B cell (primary cell): ENCODE data around the gene MME. TPM values are rescaled to one million over a fixed set of nuclear protein-coding genes. Genes with fewer than 3 reads are reported as not detected.

Experiments used
- ATAC-seq: fragments of 200-7000 bp; cut with Tn5 transposase; one replicate; pipeline ENCODE4 v1.10.0; 2021; ENCODE audit warnings: low read depth, mild to moderate bottlenecking, moderate number of reproducible peaks, moderate library complexity
- CTCF ChIA-PET: fragments of 350-600 bp; sonication (Branson Sonifier 250); formaldehyde crosslinking; loops from one replicate; lab custom pipeline; 2021; ENCODE audit warnings: antibody characterized with exemption, inconsistent platforms; lab: Charles Lee
- POLR2A ChIA-PET: fragments of 350-600 bp; sonication (Branson Sonifier 250); formaldehyde crosslinking; loops from one replicate; lab custom pipeline; 2021; ENCODE audit warnings: antibody characterized with exemption; lab: Charles Lee
- DNase-seq: peaks from one replicate; pipeline ENCODE4 v3.0.0; 2013
- H2AFZ ChIP-seq: 2 replicates; pipeline ENCODE4 v1.6.1; 2012; ENCODE audit warnings: mild to moderate bottlenecking, low read depth, low read length; ENCODE audit not compliant: insufficient read depth, poor library complexity, severe bottlenecking
- H3K27ac ChIP-seq, 2 donors: 1 replicate in 1 of 2; 2 replicates in 1 of 2; pipeline ENCODE4 v1.5.1; 2012 to 2013; ENCODE audit warnings: low read length in 2 of 2, mild to moderate bottlenecking in 2 of 2, moderate library complexity in 1 of 2
- H3K27me3 ChIP-seq, 4 experiments: fragments of 200-600 bp in 1 of 4; sonication (generic) in 1 of 4; replicated peaks in 1 of 4; 1 replicate in 2 of 4; 2 replicates in 2 of 4; pipeline versions ENCODE4 v1.6.1 to v1.7.0; 2013 to 2016; ENCODE audit warnings: low read length in 3 of 4, mild to moderate bottlenecking in 2 of 4, mixed read lengths in 1 of 4, moderate library complexity in 1 of 4; ENCODE audit not compliant: insufficient read depth in 4 of 4, control insufficient read depth in 3 of 4; ENCODE audit errors: control extremely low read depth in 1 of 4
- H3K36me3 ChIP-seq, 2 experiments: replicated peaks in 1 of 2; 1 replicate in 1 of 2; 2 replicates in 1 of 2; pipeline versions ENCODE4 v1.6.1 to v1.7.1; 2013; ENCODE audit warnings: low read length in 1 of 2; ENCODE audit not compliant: insufficient read depth in 2 of 2, control insufficient read depth in 1 of 2; ENCODE audit errors: control extremely low read depth in 1 of 2, extremely low read depth in 1 of 2
- H3K4me1 ChIP-seq, 2 donors: fragments of 200-600 bp in 1 of 2; sonication (generic) in 1 of 2; 1 replicate in 1 of 2; 2 replicates in 1 of 2; pipeline versions ENCODE4 v1.5.1 to v1.6.1; 2013 to 2017; ENCODE audit warnings: low read length in 2 of 2; ENCODE audit not compliant: control insufficient read depth in 2 of 2, insufficient read depth in 2 of 2
- H3K4me2 ChIP-seq: replicated peaks from 2 replicates; pipeline ENCODE3; 2012; ENCODE audit warnings: mild to moderate bottlenecking, low read depth, low read length; ENCODE audit not compliant: poor library complexity, severe bottlenecking
- H3K4me3 ChIP-seq, 5 experiments: fragments of 200-600 bp in 1 of 5; sonication (generic) in 1 of 5; 1 replicate in 3 of 5; 2 replicates in 2 of 5; pipeline versions ENCODE4 v1.5.1 to v1.7.0; 2011 to 2016; ENCODE audit warnings: low read length in 4 of 5, mild to moderate bottlenecking in 4 of 5, low read depth in 2 of 5, control low read depth in 1 of 5, moderate library complexity in 1 of 5; ENCODE audit not compliant: insufficient read depth in 1 of 5; ENCODE audit errors: control extremely low read depth in 1 of 5, extremely low read depth in 1 of 5
- H3K79me2 ChIP-seq: fragments of 200-600 bp; sonication (generic); one replicate; pipeline ENCODE4 v1.6.0; 2016; ENCODE audit warnings: low read length; ENCODE audit not compliant: control insufficient read depth, insufficient read depth
- H3K9ac ChIP-seq: fragments of 200-600 bp; sonication (generic); 2 replicates; pipeline ENCODE4 v1.6.1; 2017; ENCODE audit warnings: mild to moderate bottlenecking, low read length, moderate library complexity
- H3K9me3 ChIP-seq, 3 donors: one replicate each; pipeline versions ENCODE4 v1.6.1 to v1.7.1; 2013; ENCODE audit warnings: low read length in 2 of 3; ENCODE audit not compliant: control insufficient read depth in 2 of 3, insufficient read depth in 1 of 3; ENCODE audit errors: control extremely low read depth in 1 of 3
- H4K20me1 ChIP-seq: 2 replicates; pipeline ENCODE4 v1.6.0; 2012; ENCODE audit warnings: mild to moderate bottlenecking, low read length; ENCODE audit not compliant: insufficient read depth, control insufficient read depth, poor library complexity, severe bottlenecking
- H3K27ac Mint-ChIP-seq: one replicate; pipeline ENCODE4 v1.8.0; 2021; ENCODE audit warnings: mixed read lengths
- H3K27me3 Mint-ChIP-seq: one replicate; pipeline ENCODE4 v1.8.0; 2021; ENCODE audit warnings: mixed read lengths
- H3K4me1 Mint-ChIP-seq: one replicate; pipeline ENCODE4 v1.8.0; 2021; ENCODE audit warnings: mixed read lengths
- H3K4me3 Mint-ChIP-seq: one replicate; pipeline ENCODE4 v1.8.0; 2021; ENCODE audit warnings: mixed read lengths
- H3K9me3 Mint-ChIP-seq: one replicate; pipeline ENCODE4 v1.8.0; 2022; ENCODE audit warnings: mixed read lengths; ENCODE audit not compliant: insufficient read depth
- CTCF ChIP-seq: fragments of 200-600 bp; IDR thresholded peaks from one replicate; pipeline ENCODE4 v1.8.0; 2022; ENCODE audit warnings: antibody characterized with exemption, mild to moderate bottlenecking
- EZH2 ChIP-seq: IDR thresholded peaks from 2 replicates; pipeline ENCODE4 v1.6.1; 2012; ENCODE audit warnings: borderline replicate concordance, low read depth, mild to moderate bottlenecking, moderate library complexity, low read length; ENCODE audit not compliant: insufficient read depth, poor library complexity, severe bottlenecking
- WGBS: methylation state at CpG from one replicate; pipeline ENCODE4 v1.1.5; 2013; ENCODE audit warnings: missing lambda C conversion rate; ENCODE audit not compliant: insufficient coverage; 5-methylcytosine and 5-hydroxymethylcytosine counted together
- intact Hi-C: fragments of 100-400 bp; cut with micrococcal nuclease; formaldehyde crosslinking; loops from one replicate; pipeline ENCODE4 v1.10.0; 2022
- polyA plus RNA-seq: library from polyadenylated mRNA; depleted of rRNA; stranded (reverse); fragments of >200 nt; gene quantifications from 2 replicates; pipeline ENCODE4 v1.2.3, GENCODE V29; 2012
- total RNA-seq, 2 donors: library from RNA; stranded (reverse); fragments of 120-200 nt in 1 of 2; gene quantifications; 1 replicate in 1 of 2; 2 replicates in 1 of 2; pipeline versions ENCODE4 v1.2.3 to v1.2.4, GENCODE V29; 2013 to 2022

Gene MME
- total and polyA plus RNA-seq, 2 donors (not counting 1 experiment from before 2014, with no cell fraction given) = 0.88 to 11.2 TPM

DNA sequence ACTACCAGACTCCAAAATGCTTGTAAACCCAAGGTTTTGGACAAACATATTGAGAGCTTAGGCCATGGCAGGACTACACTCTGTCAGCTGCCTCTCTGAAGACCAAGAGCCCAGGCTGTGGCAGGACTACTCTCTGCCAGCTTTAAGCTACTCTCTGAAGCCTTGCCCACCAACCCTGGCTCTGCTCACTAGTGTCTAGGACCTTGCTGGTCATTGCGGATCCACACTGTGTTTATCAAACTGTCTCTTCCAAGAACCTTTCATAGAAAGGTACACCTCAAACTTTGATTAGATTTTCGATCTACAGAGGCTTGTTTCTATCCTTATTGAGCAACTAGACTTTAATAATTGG lies 41.9 kb upstream of the MME start:
- ATAC-seq = no peak
- Histone ChIP-seq H2AFZ (no peak overlapping the region), H3K27ac (no peak overlapping the region), H3K4me3 (no peak overlapping the region), H3K9me3 (no peaks in the 10 kb centered on the region), H3K4me2 (no peak overlapping the region), H3K79me2 (no peaks in the 10 kb centered on the region), H3K9ac (no peak overlapping the region), H3K27me3 (no peaks in the 10 kb centered on the region), H4K20me1 (no peaks in the 10 kb centered on the region), H3K36me3 (no peaks in the 10 kb centered on the region), H3K4me1 (no peaks in the 10 kb centered on the region)
- Mint-ChIP-seq H3K27me3 (no peaks in the 10 kb centered on the region), H3K27ac (no peak overlapping the region), H3K4me3 (no peak overlapping the region), H3K4me1 (no peaks in the 10 kb centered on the region), H3K9me3 (no peaks in the 10 kb centered on the region)
- no CpG with 5 or more reads among the region's 2 CpGs for WGBS
- ChIA-PET CTCF (no interaction called here), POLR2A (no interaction called here)
- no peak for DNase-seq
- intact Hi-C loops = no loop called here
- no peak for TF ChIP-seq EZH2
- TF ChIP-seq CTCF = no peak

DNA sequence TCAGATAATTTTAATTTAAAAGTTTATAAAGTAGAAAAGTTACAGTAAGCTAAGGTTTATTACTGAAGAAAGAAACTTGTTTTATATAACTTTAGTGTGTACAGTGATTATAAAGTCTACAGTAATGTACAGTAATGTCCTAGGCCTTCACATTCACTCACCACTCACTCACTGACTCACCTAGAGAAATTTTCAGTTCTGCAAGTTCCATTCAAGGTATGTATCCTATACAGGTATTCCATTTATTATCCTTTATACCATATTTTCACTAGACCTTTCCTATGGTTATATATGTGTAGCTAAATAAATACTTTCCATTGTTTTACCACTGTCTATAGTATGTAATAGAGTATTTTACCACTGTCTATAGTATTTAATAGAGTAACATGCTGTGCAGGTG lies 33.2 kb upstream of the MME start:
- Histone ChIP-seq H3K9me3 (peaks cover 0 to 2% (median under 1%) of the 10 kb centered on the region in 3 donors), H3K4me1 (no peaks in the 10 kb centered on the region), H2AFZ (no peak overlapping the region), H3K36me3 (no peaks in the 10 kb centered on the region), H3K4me3 (no peak overlapping the region), H3K79me2 (no peaks in the 10 kb centered on the region), H3K27ac (no peak overlapping the region), H4K20me1 (no peaks in the 10 kb centered on the region), H3K4me2 (no peak overlapping the region), H3K9ac (no peak overlapping the region), H3K27me3 (no peaks in the 10 kb centered on the region)
- CTCF ChIA-PET = no interaction called here
- intact Hi-C loops = no loop called here
- H3K27me3 Mint-ChIP-seq = no peaks in the 10 kb centered on the region
- POLR2A ChIA-PET = no interaction called here
- H3K9me3 Mint-ChIP-seq = peaks cover 3% of the 10 kb centered on the region
- DNase-seq = no peak
- no peak for ATAC-seq
- no peak overlapping the region for H3K4me3 Mint-ChIP-seq
- TF ChIP-seq EZH2 (no peak), CTCF (no peak)
- no peak overlapping the region for H3K27ac Mint-ChIP-seq
- peaks cover 4% of the 10 kb centered on the region for H3K4me1 Mint-ChIP-seq
